Parathyroid adenoma (tissue), 2 donors: ENCODE results near the gene MTMR3.

Source experiments
- H2AFZ ChIP-seq: fragments of 300-600 bp; sonication (generic); one replicate; pipeline ENCODE4 v1.7.0; 2017; ENCODE audit warnings: antibody characterized with exemption, mild to moderate bottlenecking
- H3K27ac ChIP-seq: fragments of 300-600 bp; sonication (generic); one replicate; pipeline ENCODE4 v1.7.0; 2017
- H3K27me3 ChIP-seq: fragments of 300-600 bp; sonication (generic); one replicate; pipeline ENCODE4 v1.7.0; 2017; ENCODE audit warnings: low read length; ENCODE audit not compliant: control insufficient read depth, insufficient read depth
- H3K36me3 ChIP-seq: fragments of 300-600 bp; sonication (generic); one replicate; pipeline ENCODE4 v1.7.0; 2017; ENCODE audit warnings: low read length; ENCODE audit not compliant: control insufficient read depth, insufficient read depth
- H3K4me1 ChIP-seq: fragments of 300-600 bp; sonication (generic); one replicate; pipeline ENCODE4 v1.7.0; 2017; ENCODE audit warnings: control low read depth
- H3K4me2 ChIP-seq: fragments of 300-600 bp; sonication (generic); one replicate; pipeline ENCODE4 v1.7.0; 2017; ENCODE audit warnings: low read length
- H3K4me3 ChIP-seq: fragments of 300-600 bp; sonication (generic); one replicate; pipeline ENCODE4 v1.7.0; 2017; ENCODE audit warnings: low read depth, low read length
- H3K79me2 ChIP-seq: fragments of 300-600 bp; sonication (generic); one replicate; pipeline ENCODE4 v1.7.0; 2017; ENCODE audit warnings: control low read depth
- H3K9ac ChIP-seq: fragments of 300-600 bp; sonication (generic); one replicate; pipeline ENCODE4 v1.7.0; 2017; ENCODE audit warnings: mild to moderate bottlenecking
- H3K9me3 ChIP-seq: fragments of 300-600 bp; sonication (generic); one replicate; pipeline ENCODE4 v1.7.0; 2017; ENCODE audit warnings: low read length; ENCODE audit not compliant: control insufficient read depth
- TF ChIP-seq, protein P1 (sequence below): fragments of 300-600 bp; sonication (generic); IDR thresholded peaks from one replicate; pipeline ENCODE4 v1.7.0; 2017; ENCODE audit warnings: antibody characterized with exemption, mild to moderate bottlenecking
- donor health status: primary hyperparathyroidism.

Gene MTMR3

DNA sequence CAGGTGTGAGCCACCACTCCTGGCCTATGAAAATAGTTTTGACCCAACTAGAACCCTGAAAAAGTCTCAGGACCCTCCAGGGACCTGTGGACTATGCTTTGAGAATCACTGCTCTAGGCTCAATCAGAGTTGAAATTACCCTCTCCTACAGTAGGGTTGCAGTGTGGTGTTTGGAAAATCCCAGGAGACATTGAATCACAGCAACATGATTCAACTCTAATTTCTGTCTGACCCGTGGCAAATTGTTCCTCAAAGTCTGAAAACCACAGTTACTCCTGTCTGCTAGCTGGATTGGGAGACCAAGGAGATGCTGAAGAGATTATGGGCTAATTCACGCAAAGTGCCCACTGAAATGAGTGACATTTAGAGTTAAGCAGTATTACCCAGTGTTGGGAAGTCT is 5.4 kb upstream of the MTMR3 start:
- TF ChIP-seq, protein P1, sequence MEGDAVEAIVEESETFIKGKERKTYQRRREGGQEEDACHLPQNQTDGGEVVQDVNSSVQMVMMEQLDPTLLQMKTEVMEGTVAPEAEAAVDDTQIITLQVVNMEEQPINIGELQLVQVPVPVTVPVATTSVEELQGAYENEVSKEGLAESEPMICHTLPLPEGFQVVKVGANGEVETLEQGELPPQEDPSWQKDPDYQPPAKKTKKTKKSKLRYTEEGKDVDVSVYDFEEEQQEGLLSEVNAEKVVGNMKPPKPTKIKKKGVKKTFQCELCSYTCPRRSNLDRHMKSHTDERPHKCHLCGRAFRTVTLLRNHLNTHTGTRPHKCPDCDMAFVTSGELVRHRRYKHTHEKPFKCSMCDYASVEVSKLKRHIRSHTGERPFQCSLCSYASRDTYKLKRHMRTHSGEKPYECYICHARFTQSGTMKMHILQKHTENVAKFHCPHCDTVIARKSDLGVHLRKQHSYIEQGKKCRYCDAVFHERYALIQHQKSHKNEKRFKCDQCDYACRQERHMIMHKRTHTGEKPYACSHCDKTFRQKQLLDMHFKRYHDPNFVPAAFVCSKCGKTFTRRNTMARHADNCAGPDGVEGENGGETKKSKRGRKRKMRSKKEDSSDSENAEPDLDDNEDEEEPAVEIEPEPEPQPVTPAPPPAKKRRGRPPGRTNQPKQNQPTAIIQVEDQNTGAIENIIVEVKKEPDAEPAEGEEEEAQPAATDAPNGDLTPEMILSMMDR: no peak
- no peak overlapping the region for H3K4me3 ChIP-seq
- no peaks in the 10 kb centered on the region for H3K36me3 ChIP-seq
- H2AFZ ChIP-seq: no peak overlapping the region
- H3K4me1 ChIP-seq: no peaks in the 10 kb centered on the region
- H3K27me3 ChIP-seq: no peaks in the 10 kb centered on the region
- no peaks in the 10 kb centered on the region for H3K9me3 ChIP-seq
- H3K27ac ChIP-seq: no peak overlapping the region
- no peak overlapping the region for H3K4me2 ChIP-seq
- H3K79me2 ChIP-seq: no peaks in the 10 kb centered on the region
- no peak overlapping the region for H3K9ac ChIP-seq

DNA sequence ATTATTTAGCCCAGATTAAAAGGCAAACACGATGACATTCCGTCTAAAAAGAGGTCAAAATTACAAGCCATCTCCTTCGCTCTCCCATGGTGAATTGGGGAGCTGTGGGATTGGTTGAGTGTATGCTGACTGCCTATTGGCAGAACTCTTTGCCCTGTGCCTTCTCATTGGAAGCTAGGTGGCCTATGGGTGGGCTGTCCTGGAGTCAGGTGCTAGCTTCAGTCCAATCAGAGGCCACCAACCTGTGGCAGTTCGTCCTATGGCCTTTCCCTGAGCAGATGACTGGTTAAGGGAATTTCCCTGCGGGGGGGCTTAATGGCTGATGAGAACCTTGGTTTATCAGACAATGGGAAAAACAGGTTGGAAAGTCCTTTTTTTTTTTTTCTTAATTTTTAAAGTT is 3.2 kb upstream of the MTMR3 start:
- Histone ChIP-seq H3K27me3 (no peaks in the 10 kb centered on the region), H3K36me3 (no peaks in the 10 kb centered on the region), H3K4me2 (no peak overlapping the region), H3K9me3 (no peaks in the 10 kb centered on the region), H3K27ac (no peak overlapping the region), H3K4me3 (no peak overlapping the region), H3K4me1 (no peaks in the 10 kb centered on the region), H3K9ac (no peak overlapping the region), H2AFZ (no peak overlapping the region), H3K79me2 (peaks cover 7% of the 10 kb centered on the region)
- TF ChIP-seq, protein P1: no peak

DNA sequence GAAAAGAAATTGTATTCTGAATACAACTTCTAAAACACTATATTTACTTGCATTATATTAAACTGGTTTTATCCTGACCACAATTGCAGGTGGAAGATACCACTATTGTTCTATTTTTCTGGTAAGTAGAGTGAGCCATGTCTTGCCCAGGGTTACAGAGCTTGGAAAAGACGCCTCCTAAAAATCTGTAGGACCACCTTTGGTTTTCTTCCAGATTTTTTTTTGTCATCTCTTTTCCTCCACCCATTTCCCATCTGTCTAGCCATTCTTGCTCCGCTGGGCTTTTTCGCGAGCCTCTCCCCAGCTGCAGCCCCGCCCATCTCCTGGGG is 294 bp upstream of the MTMR3 start:
- H3K36me3 ChIP-seq: no peaks in the 10 kb centered on the region
- H3K4me2 ChIP-seq: no peak overlapping the region
- H3K27ac ChIP-seq: no peak overlapping the region
- no peak overlapping the region for H3K9ac ChIP-seq
- peak overlapping the region; percentile 95 for H3K4me3 ChIP-seq
- H3K9me3 ChIP-seq: no peaks in the 10 kb centered on the region
- H3K4me1 ChIP-seq: no peaks in the 10 kb centered on the region
- peaks cover 10% of the 10 kb centered on the region for H3K79me2 ChIP-seq
- H2AFZ ChIP-seq: peak overlapping the region; percentile 93
- TF ChIP-seq, protein P1: no peak
- H3K27me3 ChIP-seq: no peaks in the 10 kb centered on the region

DNA sequence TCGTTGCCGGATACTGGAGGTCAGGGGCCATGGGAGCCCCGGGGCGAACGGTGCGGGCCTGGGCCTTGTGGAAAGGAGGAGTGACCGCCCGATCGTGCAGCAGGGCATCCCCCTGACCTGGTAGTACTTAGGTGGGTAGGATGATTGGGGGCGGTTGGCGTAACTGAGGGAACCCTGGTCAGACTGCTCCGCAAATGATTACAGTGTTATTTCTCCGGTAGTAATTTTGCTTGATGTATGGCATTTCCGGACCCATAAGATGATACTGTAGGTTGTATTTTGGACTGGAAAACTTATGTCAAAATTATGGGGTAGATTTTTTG is 762 bp downstream of the MTMR3 start:
- H3K27me3 ChIP-seq: no peaks in the 10 kb centered on the region
- peak overlapping the region; percentile 93 for H2AFZ ChIP-seq
- peak overlapping the region; percentile 95 for H3K4me3 ChIP-seq
- H3K4me1 ChIP-seq: no peaks in the 10 kb centered on the region
- peaks cover 10% of the 10 kb centered on the region for H3K79me2 ChIP-seq
- H3K36me3 ChIP-seq: no peaks in the 10 kb centered on the region
- peak overlapping the region; percentile 81 for H3K4me2 ChIP-seq
- TF ChIP-seq, protein P1: no peak
- peak overlapping the region; percentile 85 for H3K27ac ChIP-seq
- H3K9me3 ChIP-seq: no peaks in the 10 kb centered on the region
- H3K9ac ChIP-seq: no peak overlapping the region

DNA sequence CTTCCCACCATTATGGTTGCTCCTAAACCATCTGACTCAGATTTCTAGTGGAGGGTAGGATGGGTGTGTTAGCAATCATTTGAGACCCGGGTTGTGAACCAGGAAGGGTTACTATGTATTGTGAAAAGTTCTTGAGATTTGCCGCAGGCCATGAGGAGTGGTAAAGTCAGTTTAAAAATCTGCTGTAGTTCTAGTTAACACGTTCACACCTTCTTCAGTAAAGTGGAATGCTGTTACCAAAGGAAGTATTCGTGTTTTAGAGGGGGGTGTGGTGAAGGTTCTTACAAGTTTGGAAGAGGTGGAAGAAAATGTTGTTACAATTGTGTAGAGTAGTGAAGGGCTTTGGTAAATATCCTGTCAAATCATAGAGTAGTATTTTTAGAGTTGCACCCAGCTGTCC is 2.6 kb downstream of the MTMR3 start:
- Histone ChIP-seq H3K4me1 (no peaks in the 10 kb centered on the region), H3K27me3 (no peaks in the 10 kb centered on the region), H3K4me2 (no peak overlapping the region), H3K9me3 (no peaks in the 10 kb centered on the region), H3K9ac (no peak overlapping the region), H3K4me3 (no peak overlapping the region), H3K27ac (no peak overlapping the region), H3K36me3 (no peaks in the 10 kb centered on the region), H2AFZ (no peak overlapping the region), H3K79me2 (peaks cover 18% of the 10 kb centered on the region)
- TF ChIP-seq, protein P1: no peak
